RWPE2 (cell line): ENCODE results near the gene STAU1.

Experiments used
- ATAC-seq: fragments of 200-7000 bp; cut with Tn5 transposase; 3 replicates; pipeline ENCODE4 v1.9.1; 2021; ENCODE audit warnings: low read depth
- DNase-seq: peaks from one replicate; pipeline ENCODE4 v3.0.0-alpha.2; 2020; ENCODE audit warnings: low spot score
- H3K27ac ChIP-seq: fragments of 450-650 bp; 2 replicates; pipeline ENCODE4 v1.5.1; 2017; ENCODE audit warnings: mild to moderate bottlenecking; ENCODE audit not compliant: poor library complexity, severe bottlenecking
- H3K27me3 ChIP-seq: fragments of 250-450 bp; sonication (Bioruptor Pico); 2 replicates; pipeline ENCODE4 v1.5.1; 2021; ENCODE audit warnings: mild to moderate bottlenecking, moderate library complexity; ENCODE audit not compliant: insufficient read depth, poor library complexity, severe bottlenecking
- H3K36me3 ChIP-seq: fragments of 250-450 bp; sonication (Bioruptor Pico); 2 replicates; pipeline ENCODE4 v1.5.1; 2020; ENCODE audit warnings: low read depth, mild to moderate bottlenecking, moderate library complexity
- H3K4me1 ChIP-seq: fragments of 250-450 bp; sonication (Bioruptor Pico); 2 replicates; pipeline ENCODE4 v1.5.1; 2021; ENCODE audit warnings: mild to moderate bottlenecking, moderate library complexity; ENCODE audit not compliant: insufficient read depth, poor library complexity, severe bottlenecking
- H3K4me3 ChIP-seq: fragments of 250-450 bp; sonication (Bioruptor Pico); 2 replicates; pipeline ENCODE4 v1.5.1; 2021; ENCODE audit warnings: mild to moderate bottlenecking, moderate library complexity; ENCODE audit not compliant: severe bottlenecking
- H3K9me3 ChIP-seq: fragments of 250-450 bp; sonication (Bioruptor Pico); 2 replicates; pipeline ENCODE4 v1.5.1; 2021; ENCODE audit warnings: mild to moderate bottlenecking, moderate library complexity; ENCODE audit not compliant: severe bottlenecking
- CTCF ChIP-seq: fragments of 450-650 bp; IDR thresholded peaks from one replicate; pipeline ENCODE4 v1.5.1; 2017; ENCODE audit warnings: mild to moderate bottlenecking, moderate library complexity; ENCODE audit not compliant: poor library complexity, severe bottlenecking

The STAU1 gene

GRCh38 chr20:49183444-49183843 is 4.7 kb downstream of the STAU1 start:
- H3K9me3 ChIP-seq: no peaks in the 10 kb centered on the region
- ATAC-seq (no peak), DNase-seq (no peak)
- no peak for TF ChIP-seq CTCF
- H3K4me3 ChIP-seq: no peak overlapping the region
- no peaks in the 10 kb centered on the region for H3K27me3 ChIP-seq
- no peak overlapping the region for H3K27ac ChIP-seq
- peaks cover 18% of the 10 kb centered on the region for H3K36me3 ChIP-seq
- peaks cover 34% of the 10 kb centered on the region for H3K4me1 ChIP-seq

GRCh38 chr20:49181265-49181877 is 6.8 kb downstream of the STAU1 start:
- no peak overlapping the region for H3K4me3 ChIP-seq
- TF ChIP-seq CTCF: no peak
- H3K27ac ChIP-seq: no peak overlapping the region
- peaks cover 35% of the 10 kb centered on the region for H3K36me3 ChIP-seq
- no peaks in the 10 kb centered on the region for H3K9me3 ChIP-seq
- DNase-seq (no peak), ATAC-seq (no peak)
- no peaks in the 10 kb centered on the region for H3K27me3 ChIP-seq
- peaks cover 34% of the 10 kb centered on the region for H3K4me1 ChIP-seq

GRCh38 chr20:49179368-49180277 is 8.5 kb downstream of the STAU1 start:
- Histone ChIP-seq H3K27me3 (no peaks in the 10 kb centered on the region), H3K4me1 (peaks cover 20% of the 10 kb centered on the region), H3K27ac (peak overlapping the region; percentile 2), H3K36me3 (peaks cover 28% of the 10 kb centered on the region), H3K4me3 (no peak overlapping the region), H3K9me3 (no peaks in the 10 kb centered on the region)
- no peak for DNase-seq
- peak; percentile 48 for ATAC-seq
- TF ChIP-seq CTCF: no peak

GRCh38 chr20:49174183-49174582 is 14.0 kb downstream of the STAU1 start:
- H3K4me3 ChIP-seq: no peak overlapping the region
- peaks cover under 1% of the 10 kb centered on the region for H3K4me1 ChIP-seq
- no peak overlapping the region for H3K27ac ChIP-seq
- H3K9me3 ChIP-seq: no peaks in the 10 kb centered on the region
- DNase-seq (no peak), ATAC-seq (no peak)
- peaks cover 66% of the 10 kb centered on the region for H3K36me3 ChIP-seq
- no peak for TF ChIP-seq CTCF
- H3K27me3 ChIP-seq: no peaks in the 10 kb centered on the region

- no peak for DNase-seq
Observed at GRCh38 chr20:49172413-49172812, 15.7 kb downstream of the STAU1 start.

More at GRCh38 chr20:49172413-49172812, 15.7 kb downstream of the STAU1 start:
- no peak for TF ChIP-seq CTCF
- Histone ChIP-seq H3K27me3 (no peaks in the 10 kb centered on the region), H3K27ac (no peak overlapping the region), H3K4me1 (no peaks in the 10 kb centered on the region), H3K36me3 (peaks cover 54% of the 10 kb centered on the region), H3K4me3 (no peak overlapping the region), H3K9me3 (no peaks in the 10 kb centered on the region)
- ATAC-seq: no peak
